ENCODE data around the gene NRP1. TPM values are rescaled to one million over a fixed set of nuclear protein-coding genes. Genes with fewer than 3 reads are reported as not detected.
"Not testable (repeated sequence)": the region's sequence is repeated elsewhere in the genome, so short reads cannot be mapped to it uniquely, and the experiment has no call there.

Gene NRP1
- total RNA-seq, 2 donors from 2014 or later, result 23.0 to 37.1 TPM

- Histone ChIP-seq H3K9me3 (no peaks in the 10 kb centered on the region), H3K36me3 (no peaks in the 10 kb centered on the region), H3K27me3 (replicated peaks; ENCODE audit: insufficient read depth) (no peaks in the 10 kb centered on the region), H3K4me1 (replicated peaks) (no peaks in the 10 kb centered on the region), H3K4me3 (no peak overlapping the region), H3K27ac (no peak overlapping the region)
- no peak for DNase-seq (ENCODE audit: low spot score)
- intact Hi-C loops (cut with DNase I), result no loop called here
- TF ChIP-seq, protein P1, sequence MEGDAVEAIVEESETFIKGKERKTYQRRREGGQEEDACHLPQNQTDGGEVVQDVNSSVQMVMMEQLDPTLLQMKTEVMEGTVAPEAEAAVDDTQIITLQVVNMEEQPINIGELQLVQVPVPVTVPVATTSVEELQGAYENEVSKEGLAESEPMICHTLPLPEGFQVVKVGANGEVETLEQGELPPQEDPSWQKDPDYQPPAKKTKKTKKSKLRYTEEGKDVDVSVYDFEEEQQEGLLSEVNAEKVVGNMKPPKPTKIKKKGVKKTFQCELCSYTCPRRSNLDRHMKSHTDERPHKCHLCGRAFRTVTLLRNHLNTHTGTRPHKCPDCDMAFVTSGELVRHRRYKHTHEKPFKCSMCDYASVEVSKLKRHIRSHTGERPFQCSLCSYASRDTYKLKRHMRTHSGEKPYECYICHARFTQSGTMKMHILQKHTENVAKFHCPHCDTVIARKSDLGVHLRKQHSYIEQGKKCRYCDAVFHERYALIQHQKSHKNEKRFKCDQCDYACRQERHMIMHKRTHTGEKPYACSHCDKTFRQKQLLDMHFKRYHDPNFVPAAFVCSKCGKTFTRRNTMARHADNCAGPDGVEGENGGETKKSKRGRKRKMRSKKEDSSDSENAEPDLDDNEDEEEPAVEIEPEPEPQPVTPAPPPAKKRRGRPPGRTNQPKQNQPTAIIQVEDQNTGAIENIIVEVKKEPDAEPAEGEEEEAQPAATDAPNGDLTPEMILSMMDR (IDR thresholded peaks at IDR 0.05), result no peak
- TF ChIP-seq POLR2A (IDR thresholded peaks at IDR 0.05), result no peak
- no peak for TF ChIP-seq POLR2AphosphoS5 (IDR thresholded peaks at IDR 0.05)
- WGBS, result 91% methylated on average over 6 of the region's 6 CpGs
These were observed 29.8 kb downstream of the NRP1 start for GRCh38 chr10:33304423-33305225.

DNA sequence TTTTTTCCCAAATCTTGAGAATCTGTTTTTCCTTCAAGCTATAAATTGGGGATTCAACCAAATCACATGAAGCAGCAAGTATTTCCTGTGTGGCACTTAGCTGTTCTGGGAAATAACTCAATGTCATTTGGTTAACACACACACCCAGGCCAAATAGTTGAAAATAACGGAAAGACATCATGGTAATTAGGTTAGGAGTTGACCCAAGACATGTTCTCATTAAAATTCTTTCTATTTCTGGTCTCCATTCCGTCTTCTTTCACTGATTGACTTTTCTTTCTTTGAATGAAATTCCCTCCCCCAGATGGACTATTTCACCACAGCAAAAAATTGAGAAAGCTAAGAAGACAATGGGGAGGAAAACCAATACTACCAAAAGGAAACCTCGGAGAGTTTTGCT, 30.5 kb downstream of the NRP1 start:
- H3K27me3 ChIP-seq (replicated peaks; ENCODE audit: insufficient read depth), result no peaks in the 10 kb centered on the region
- intact Hi-C loops (cut with DNase I), result no loop called here
- 77% methylated on average over 3 of the region's 3 CpGs for WGBS
- H3K4me1 ChIP-seq (replicated peaks), result no peaks in the 10 kb centered on the region
- no peak overlapping the region for H3K27ac ChIP-seq
- no peaks in the 10 kb centered on the region for H3K36me3 ChIP-seq
- H3K9me3 ChIP-seq, result no peaks in the 10 kb centered on the region
- TF ChIP-seq, protein P1 (IDR thresholded peaks at IDR 0.05), result no peak
- no peak for TF ChIP-seq POLR2AphosphoS5 (IDR thresholded peaks at IDR 0.05)
- TF ChIP-seq POLR2A (IDR thresholded peaks at IDR 0.05), result no peak
- DNase-seq (ENCODE audit: low spot score), result no peak
- H3K4me3 ChIP-seq, result no peak overlapping the region

DNA sequence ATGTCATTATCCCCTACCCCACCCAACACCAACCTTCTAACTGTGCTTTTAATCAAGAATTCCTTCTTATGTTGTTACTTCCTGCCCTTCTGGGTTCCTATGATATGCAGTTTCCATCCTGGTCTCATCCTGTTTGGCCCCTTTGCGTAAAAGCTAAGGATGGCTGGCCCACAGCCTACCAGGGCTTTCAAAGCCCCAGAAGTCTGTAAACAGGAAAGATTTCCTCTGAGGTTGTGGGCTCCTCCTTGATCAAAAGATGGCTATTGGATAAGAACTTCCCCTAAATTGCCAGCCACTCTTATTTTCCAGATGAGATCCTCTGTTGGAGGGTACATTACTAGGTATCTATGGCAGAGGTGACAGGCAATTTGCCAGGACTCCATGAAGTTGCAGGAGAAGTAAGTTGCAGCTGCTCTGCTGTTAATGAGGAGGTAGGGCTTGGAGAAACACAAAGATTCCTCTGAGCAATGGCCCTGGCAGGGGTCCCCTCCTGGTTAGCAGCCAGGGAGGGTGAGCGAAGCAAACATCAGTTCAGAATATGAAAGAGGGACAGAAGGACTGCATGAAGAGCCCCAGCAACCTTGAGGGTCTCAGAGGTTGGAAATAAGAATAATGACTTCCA, 32.1 kb downstream of the NRP1 start:
- intact Hi-C loops (cut with DNase I), result no loop called here
- no peak overlapping the region for H3K4me3 ChIP-seq
- H3K4me1 ChIP-seq (replicated peaks), result no peaks in the 10 kb centered on the region
- H3K27ac ChIP-seq, result no peak overlapping the region
- H3K27me3 ChIP-seq (replicated peaks; ENCODE audit: insufficient read depth), result no peaks in the 10 kb centered on the region
- 80% methylated on average over 2 of the region's 2 CpGs for WGBS
- H3K9me3 ChIP-seq, result no peaks in the 10 kb centered on the region
- no peaks in the 10 kb centered on the region for H3K36me3 ChIP-seq
- TF ChIP-seq POLR2A (IDR thresholded peaks at IDR 0.05), result no peak
- TF ChIP-seq, protein P1 (IDR thresholded peaks at IDR 0.05), result no peak
- TF ChIP-seq POLR2AphosphoS5 (IDR thresholded peaks at IDR 0.05), result no peak
- no peak for DNase-seq (ENCODE audit: low spot score)

- H3K27ac ChIP-seq, result no peak overlapping the region
- no peaks in the 10 kb centered on the region for H3K9me3 ChIP-seq
- TF ChIP-seq POLR2A (IDR thresholded peaks at IDR 0.05), result no peak
- TF ChIP-seq, protein P1 (IDR thresholded peaks at IDR 0.05), result no peak
- TF ChIP-seq POLR2AphosphoS5 (IDR thresholded peaks at IDR 0.05), result no peak
- H3K36me3 ChIP-seq, result no peaks in the 10 kb centered on the region
- no peaks in the 10 kb centered on the region for H3K27me3 ChIP-seq (replicated peaks; ENCODE audit: insufficient read depth)
- DNase-seq (ENCODE audit: low spot score), result no peak
- no peaks in the 10 kb centered on the region for H3K4me1 ChIP-seq (replicated peaks)
- no peak overlapping the region for H3K4me3 ChIP-seq
- intact Hi-C loops (cut with DNase I), result no loop called here
- WGBS, result 80% methylated on average over 9 of the region's 9 CpGs
These were observed 33.2 kb downstream of the NRP1 start for GRCh38 chr10:33301097-33301789.

DNA sequence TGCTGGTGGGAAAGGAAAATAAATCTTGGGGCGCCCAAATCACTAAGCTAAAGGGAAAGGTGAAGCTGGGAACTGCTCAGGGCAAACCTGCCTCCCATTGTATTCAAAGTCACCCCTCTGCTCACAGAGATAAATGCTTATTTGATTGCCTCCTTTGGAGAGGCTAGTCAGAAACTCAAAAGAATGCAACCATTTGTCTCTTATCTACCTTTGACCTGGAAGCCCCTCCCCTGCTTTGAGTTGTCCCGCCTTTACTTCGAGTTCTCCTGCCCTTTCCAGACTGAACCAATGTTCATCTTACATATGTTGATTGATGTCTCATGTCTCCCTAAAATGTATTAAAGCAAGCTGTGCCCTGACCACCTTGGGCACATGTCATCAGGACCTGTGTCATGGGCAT, 33.9 kb downstream of the NRP1 start:
- intact Hi-C loops (cut with DNase I); H3K4me1 ChIP-seq (replicated peaks); DNase-seq (ENCODE audit: low spot score); H3K27me3 ChIP-seq (replicated peaks; ENCODE audit: insufficient read depth); H3K9me3 ChIP-seq; H3K36me3 ChIP-seq; H3K27ac ChIP-seq; H3K4me3 ChIP-seq: not testable (repeated sequence)
- WGBS, result 86% methylated on average over 3 of the region's 3 CpGs
